Measurements from ENCODE around the gene RASSF10.

DNA sequence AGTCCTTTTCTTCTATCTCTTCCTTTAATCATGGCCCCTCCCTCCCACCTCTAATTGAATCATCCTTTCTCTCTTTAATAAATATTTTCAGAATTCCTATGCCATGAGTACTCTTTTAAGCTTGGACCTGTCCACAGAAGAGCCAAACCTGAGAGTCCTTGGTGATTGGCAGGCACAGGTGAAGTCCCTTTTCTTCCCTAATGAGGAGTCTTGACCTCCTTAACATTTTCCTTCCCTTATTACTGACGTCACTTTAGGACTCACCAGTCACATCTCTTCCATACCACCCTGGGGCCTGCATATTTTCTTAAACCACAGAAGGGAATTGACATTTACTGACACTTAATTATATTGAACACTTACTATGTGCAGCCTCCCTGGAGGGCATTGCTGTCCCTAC lies 41.0 kb upstream of the RASSF10 start:
- TF ChIP-seq CTCF (IDR thresholded peaks at IDR 0.05; ENCODE audit: insufficient read depth, low read depth, low read length) (no peak), EZH2 (IDR thresholded peaks at IDR 0.05; ENCODE audit: insufficient read depth, low read length) (no peak)
